Kidney (tissue), 14 donors: ENCODE results near the gene KLHL14. TPM values are rescaled to one million over a fixed set of nuclear protein-coding genes. Genes with fewer than 3 reads are reported as not detected.
"Not testable (repeated sequence)": the region's sequence is repeated elsewhere in the genome, so short reads cannot be mapped to it uniquely, and the experiment has no call there.

Source experiments
- DNase-seq, 5 donors: peaks; one replicate each; pipeline ENCODE4 v3.0.0-alpha.2; 2013 to 2020
- FAIRE-seq: peaks from 2 replicates; lab custom pipeline; 2012; peaks lifted over from hg19 to GRCh38; lab: Jason Lieb, UNC
- H3K27ac ChIP-seq, 2 donors: one replicate each; pipeline ENCODE4 v1.7.0; 2013; ENCODE audit warnings: low read depth in 2 of 2, low read length in 2 of 2, inconsistent platforms in 1 of 2
- H3K27me3 ChIP-seq: one replicate; pipeline ENCODE4 v1.7.1; 2013; ENCODE audit warnings: low read length, inconsistent platforms; ENCODE audit not compliant: control insufficient read depth, insufficient read depth
- H3K36me3 ChIP-seq, 3 donors: one replicate each; pipeline versions ENCODE4 v1.7.0 to v1.7.1; 2013; ENCODE audit warnings: low read length in 3 of 3, control low read depth in 1 of 3, inconsistent platforms in 1 of 3; ENCODE audit not compliant: insufficient read depth in 3 of 3, control insufficient read depth in 2 of 3
- H3K4me1 ChIP-seq, 3 donors: one replicate each; pipeline versions ENCODE4 v1.7.0 to v1.7.1; 2013; ENCODE audit warnings: low read length in 3 of 3, inconsistent platforms in 1 of 3, low read depth in 1 of 3; ENCODE audit not compliant: control insufficient read depth in 2 of 3, insufficient read depth in 2 of 3
- H3K4me3 ChIP-seq, 3 donors: one replicate each; pipeline versions ENCODE4 v1.7.0 to v1.8.1; 2013; ENCODE audit warnings: low read length in 3 of 3, control low read depth in 1 of 3, inconsistent platforms in 1 of 3
- H3K9ac ChIP-seq, 3 donors: one replicate each; pipeline versions ENCODE4 v1.7.0 to v1.7.1; 2013; ENCODE audit warnings: low read length in 3 of 3, control low read depth in 1 of 3, inconsistent platforms in 1 of 3
- H3K9me3 ChIP-seq, 3 donors: one replicate each; pipeline versions ENCODE4 v1.7.0 to v1.7.1; 2013; ENCODE audit warnings: low read length in 3 of 3, control low read depth in 1 of 3, inconsistent platforms in 1 of 3; ENCODE audit not compliant: control insufficient read depth in 2 of 3, insufficient read depth in 1 of 3
- intact Hi-C: fragments of 100-400 bp; cut with DNase I; formaldehyde crosslinking; loops from one replicate; pipeline ENCODE4 v1.11.1; 2022
- polyA plus RNA-seq: library from polyadenylated mRNA; stranded (reverse); fragments of 350-450 nt; fragmentation: Illumina TruSeq; extraction: RNeasy Lipid Tissue Mini Kit (QIAGEN cat#74804); gene quantifications from one replicate; pipeline ENCODE4 v1.2.3, GENCODE V29; 2014; ENCODE audit warnings: low read depth, low replicate concordance; ENCODE audit not compliant: insufficient read depth
- total RNA-seq: library from RNA; stranded (reverse); fragmentation: NEBNext Ultra II Directional; extraction: Animal tissue kit (Norgen Biotek cat#: 25700); gene quantifications from one replicate; pipeline ENCODE4 v1.2.1, GENCODE V29; 2021
- TF ChIP-seq, protein P1 (sequence below): IDR thresholded peaks from 3 replicates; pipeline ENCODE4 v1.5.1; 2012; ENCODE audit warnings: mild to moderate bottlenecking, moderate library complexity, borderline replicate concordance; ENCODE audit not compliant: insufficient read depth; ENCODE audit errors: extremely low read depth
- donor health status: control.
- donor health status: control.
- donor health status: control.
- donor health status: control.
- donor health status: control.
- donor health status: DM: yes; HTN: yes; CAD: no.
- donor health status: Normal renal cell carcinoma (clear cell type).

Gene KLHL14
- total and polyA plus RNA-seq, 2 donors from 2014 or later: 3.7 to 15.4 TPM

DNA sequence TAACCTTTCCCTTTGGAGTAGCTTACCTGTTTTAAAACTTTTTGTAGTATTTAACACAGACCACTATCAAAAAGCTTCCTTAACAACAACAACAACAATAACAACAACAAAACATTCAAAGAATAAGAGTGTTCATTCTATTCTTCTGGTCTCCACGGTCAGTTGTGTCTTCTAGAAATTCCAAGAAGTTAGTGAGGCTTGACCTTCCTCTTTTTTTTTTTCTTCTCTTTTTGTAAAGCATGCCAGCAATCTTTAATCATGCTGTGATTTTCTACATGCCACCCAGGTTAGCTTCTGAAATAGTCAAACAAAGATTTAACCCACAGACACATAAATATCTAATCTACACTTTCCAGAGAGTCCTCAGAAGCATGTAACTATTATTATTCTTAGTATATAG is 28.4 kb upstream of the KLHL14 start:
- Histone ChIP-seq H3K9ac (no peak overlapping the region), H3K27ac (no peak overlapping the region), H3K4me1 (peaks cover 10 to 27% (median 13%) of the 10 kb centered on the region in 3 donors), H3K4me3 (no peak overlapping the region), H3K36me3 (no peaks in the 10 kb centered on the region), H3K9me3 (no peaks in the 10 kb centered on the region), H3K27me3 (no peaks in the 10 kb centered on the region)
- FAIRE-seq (peak; percentile 42), DNase-seq (peak in 2 of 5 donors; percentile 66 to 81)
- TF ChIP-seq, protein P1, sequence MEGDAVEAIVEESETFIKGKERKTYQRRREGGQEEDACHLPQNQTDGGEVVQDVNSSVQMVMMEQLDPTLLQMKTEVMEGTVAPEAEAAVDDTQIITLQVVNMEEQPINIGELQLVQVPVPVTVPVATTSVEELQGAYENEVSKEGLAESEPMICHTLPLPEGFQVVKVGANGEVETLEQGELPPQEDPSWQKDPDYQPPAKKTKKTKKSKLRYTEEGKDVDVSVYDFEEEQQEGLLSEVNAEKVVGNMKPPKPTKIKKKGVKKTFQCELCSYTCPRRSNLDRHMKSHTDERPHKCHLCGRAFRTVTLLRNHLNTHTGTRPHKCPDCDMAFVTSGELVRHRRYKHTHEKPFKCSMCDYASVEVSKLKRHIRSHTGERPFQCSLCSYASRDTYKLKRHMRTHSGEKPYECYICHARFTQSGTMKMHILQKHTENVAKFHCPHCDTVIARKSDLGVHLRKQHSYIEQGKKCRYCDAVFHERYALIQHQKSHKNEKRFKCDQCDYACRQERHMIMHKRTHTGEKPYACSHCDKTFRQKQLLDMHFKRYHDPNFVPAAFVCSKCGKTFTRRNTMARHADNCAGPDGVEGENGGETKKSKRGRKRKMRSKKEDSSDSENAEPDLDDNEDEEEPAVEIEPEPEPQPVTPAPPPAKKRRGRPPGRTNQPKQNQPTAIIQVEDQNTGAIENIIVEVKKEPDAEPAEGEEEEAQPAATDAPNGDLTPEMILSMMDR: no peak
- intact Hi-C loops: no loop called here

DNA sequence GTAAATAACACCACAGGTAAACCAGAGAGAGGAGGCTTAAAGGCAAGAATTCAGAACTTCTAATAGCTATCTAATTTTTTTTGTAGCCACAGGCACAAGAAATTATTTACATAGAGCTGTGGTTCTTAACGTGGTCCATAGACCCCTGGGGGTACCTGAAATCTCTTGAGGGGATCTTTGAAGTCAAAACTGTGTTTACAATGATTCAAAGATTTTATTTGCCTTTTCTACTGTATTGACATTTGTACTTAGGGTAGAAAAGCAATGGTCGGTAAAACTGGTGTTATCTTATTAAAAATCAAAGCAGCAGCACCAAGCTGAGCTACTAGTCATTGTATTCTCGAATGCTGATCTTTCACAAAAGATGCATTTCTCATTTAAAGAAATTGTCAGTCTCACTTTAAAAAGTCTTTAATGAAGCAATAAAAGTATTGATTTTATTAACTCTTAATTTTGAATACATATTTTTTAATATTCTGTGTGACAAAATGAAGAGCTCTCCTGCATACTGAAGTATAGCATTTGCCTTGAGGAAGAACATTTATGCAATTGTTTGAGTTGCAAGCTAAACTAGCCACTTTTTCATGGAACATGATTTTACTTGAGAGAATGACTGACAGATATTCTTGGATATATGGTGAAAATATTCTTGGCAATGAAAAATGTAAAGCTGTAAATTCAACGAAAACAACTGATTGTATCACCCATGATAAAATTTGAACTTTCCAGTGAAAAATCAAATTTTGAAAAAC is 25.6 kb upstream of the KLHL14 start:
- no peak for FAIRE-seq
- peaks cover 9 to 16% (median 10%) of the 10 kb centered on the region in 3 donors for H3K4me1 ChIP-seq
- H3K36me3 ChIP-seq: no peaks in the 10 kb centered on the region
- no peak overlapping the region for H3K4me3 ChIP-seq
- no peak overlapping the region for H3K27ac ChIP-seq
- no peaks in the 10 kb centered on the region for H3K9me3 ChIP-seq
- DNase-seq: no peak
- H3K9ac ChIP-seq: no peak overlapping the region
- intact Hi-C loops: no loop called here
- TF ChIP-seq, protein P1: no peak
- H3K27me3 ChIP-seq: no peaks in the 10 kb centered on the region

DNA sequence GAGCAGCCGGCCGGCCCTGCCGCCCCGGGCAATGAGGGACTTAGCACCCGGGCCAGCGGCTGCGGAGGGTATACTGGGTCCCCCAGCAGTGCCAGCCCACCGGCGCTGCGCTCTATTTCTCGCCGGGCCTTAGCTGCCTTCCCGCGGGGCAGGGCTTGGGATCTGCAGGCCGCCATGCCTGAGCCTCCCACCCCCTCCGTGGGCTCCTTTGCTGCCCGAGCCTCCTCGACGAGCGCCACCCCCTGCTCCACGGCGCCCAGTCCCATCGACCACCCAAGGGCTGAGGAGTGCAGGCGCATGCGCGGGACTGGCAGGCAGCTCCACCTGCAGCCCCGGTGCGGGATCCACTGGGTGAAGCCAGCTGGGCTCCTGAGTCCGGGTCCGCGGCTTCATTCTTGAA is 21.8 kb upstream of the KLHL14 start:
- DNase-seq: peak in 1 of 5 donors; percentile 65
- H3K27me3 ChIP-seq, H3K4me3 ChIP-seq, H3K9ac ChIP-seq, H3K27ac ChIP-seq, intact Hi-C loops, H3K4me1 ChIP-seq, FAIRE-seq, H3K36me3 ChIP-seq, H3K9me3 ChIP-seq: not testable (repeated sequence)

DNA sequence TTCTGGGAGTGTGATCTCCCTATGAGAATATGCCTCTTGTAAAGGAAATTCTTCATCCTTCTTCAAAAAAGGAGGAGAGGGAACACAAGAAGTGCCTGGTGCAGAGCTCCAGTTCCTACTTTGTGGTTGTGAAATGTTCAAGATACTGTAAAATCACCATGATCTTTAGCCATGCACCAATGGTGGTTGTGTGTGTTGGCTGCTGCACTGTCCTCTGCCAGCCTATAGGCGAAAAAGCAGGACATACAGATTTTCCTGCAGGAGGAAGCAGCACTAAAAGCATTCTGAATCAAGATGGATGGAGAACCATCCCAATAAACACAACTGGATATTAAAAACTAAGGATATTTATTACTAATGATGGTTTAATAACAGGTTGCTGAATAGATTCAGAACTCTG is 6.2 kb upstream of the KLHL14 start:
- Histone ChIP-seq H3K4me3 (no peak overlapping the region), H3K9ac (no peak overlapping the region), H3K36me3 (no peaks in the 10 kb centered on the region), H3K27ac (no peak overlapping the region), H3K27me3 (no peaks in the 10 kb centered on the region), H3K4me1 (no peaks in the 10 kb centered on the region), H3K9me3 (no peaks in the 10 kb centered on the region)
- DNase-seq (no peak), FAIRE-seq (no peak)
- intact Hi-C loops: no loop called here
- TF ChIP-seq, protein P1: no peak
